Lower lobe of right lung (tissue), 2 donors: ENCODE results near the gene DTX4. TPM values are rescaled to one million over a fixed set of nuclear protein-coding genes. Genes with fewer than 3 reads are reported as not detected.
A peak's percentile ranks its signal among the peaks of the same experiment; 100 is the strongest.

Source experiments
- ATAC-seq, 2 donors: fragments of 200-7000 bp; cut with Tn5 transposase; one replicate each; pipeline ENCODE4 v1.9.1; 2020 to 2022; ENCODE audit warnings: mild to moderate bottlenecking in 2 of 2, moderate library complexity in 2 of 2
- DNase-seq: peaks from one replicate; pipeline ENCODE4 v3.0.0-alpha.2; 2020
- H3K27ac ChIP-seq: fragments of 200-600 bp; one replicate; pipeline ENCODE4 v1.8.0; 2022
- H3K27me3 ChIP-seq: fragments of 200-600 bp; one replicate; pipeline ENCODE4 v1.8.0; 2022; ENCODE audit warnings: low read depth
- H3K36me3 ChIP-seq: fragments of 200-600 bp; one replicate; pipeline ENCODE4 v1.8.0; 2022; ENCODE audit warnings: mild to moderate bottlenecking
- H3K4me1 ChIP-seq: fragments of 200-600 bp; one replicate; pipeline ENCODE4 v1.8.0; 2022
- H3K4me3 ChIP-seq: fragments of 200-600 bp; one replicate; pipeline ENCODE4 v1.8.0; 2022; ENCODE audit warnings: mild to moderate bottlenecking
- H3K9me3 ChIP-seq: fragments of 200-600 bp; one replicate; pipeline ENCODE4 v1.8.0; 2022
- intact Hi-C: fragments of 100-400 bp; cut with DNase I; formaldehyde crosslinking; loops from one replicate; pipeline ENCODE4 v1.11.0; 2022
- total RNA-seq: library from RNA; stranded (reverse); fragmentation: NEBNext Ultra II Directional; extraction: Animal tissue kit (Norgen Biotek cat#: 25700); gene quantifications from one replicate; pipeline ENCODE4 v1.2.1, GENCODE V29; 2021
- TF ChIP-seq, protein P1 (sequence below): fragments of 200-600 bp; IDR thresholded peaks from one replicate; pipeline ENCODE4 v1.8.0; 2022; ENCODE audit warnings: antibody characterized with exemption, mild to moderate bottlenecking
- donor health status: DM: no; HTN: yes; CAD: no; lungs with severe emphysema.

DTX4 gene
- total RNA-seq, 1 donor from 2014 or later = 51.7 TPM

DNA sequence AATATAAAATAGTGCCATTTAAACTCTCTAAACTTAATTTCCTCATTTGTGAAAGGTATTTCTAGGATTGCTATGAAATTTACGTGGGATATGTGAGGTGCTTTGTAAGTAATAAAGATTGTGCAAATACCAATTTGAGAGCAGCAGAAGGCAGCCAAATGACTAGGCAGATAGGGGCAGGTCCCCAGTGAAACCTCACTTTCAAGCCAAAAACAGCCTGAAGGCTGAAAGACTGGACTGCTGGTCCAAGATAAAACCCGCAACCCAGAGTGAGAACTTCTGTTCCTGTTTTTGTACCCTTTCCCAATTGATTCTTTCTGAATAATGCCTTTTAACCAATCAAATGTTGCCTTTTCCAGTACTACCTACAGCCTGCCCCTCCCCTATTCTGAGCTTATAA is 7.2 kb downstream of the DTX4 start:
- H3K36me3 ChIP-seq = peaks cover 15% of the 10 kb centered on the region
- no peaks in the 10 kb centered on the region for H3K9me3 ChIP-seq
- TF ChIP-seq, protein P1, sequence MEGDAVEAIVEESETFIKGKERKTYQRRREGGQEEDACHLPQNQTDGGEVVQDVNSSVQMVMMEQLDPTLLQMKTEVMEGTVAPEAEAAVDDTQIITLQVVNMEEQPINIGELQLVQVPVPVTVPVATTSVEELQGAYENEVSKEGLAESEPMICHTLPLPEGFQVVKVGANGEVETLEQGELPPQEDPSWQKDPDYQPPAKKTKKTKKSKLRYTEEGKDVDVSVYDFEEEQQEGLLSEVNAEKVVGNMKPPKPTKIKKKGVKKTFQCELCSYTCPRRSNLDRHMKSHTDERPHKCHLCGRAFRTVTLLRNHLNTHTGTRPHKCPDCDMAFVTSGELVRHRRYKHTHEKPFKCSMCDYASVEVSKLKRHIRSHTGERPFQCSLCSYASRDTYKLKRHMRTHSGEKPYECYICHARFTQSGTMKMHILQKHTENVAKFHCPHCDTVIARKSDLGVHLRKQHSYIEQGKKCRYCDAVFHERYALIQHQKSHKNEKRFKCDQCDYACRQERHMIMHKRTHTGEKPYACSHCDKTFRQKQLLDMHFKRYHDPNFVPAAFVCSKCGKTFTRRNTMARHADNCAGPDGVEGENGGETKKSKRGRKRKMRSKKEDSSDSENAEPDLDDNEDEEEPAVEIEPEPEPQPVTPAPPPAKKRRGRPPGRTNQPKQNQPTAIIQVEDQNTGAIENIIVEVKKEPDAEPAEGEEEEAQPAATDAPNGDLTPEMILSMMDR = no peak
- intact Hi-C loops = no loop called here
- H3K27ac ChIP-seq = peak overlapping the region; percentile 2
- ATAC-seq (no peak), DNase-seq (no peak)
- H3K4me3 ChIP-seq = no peak overlapping the region
- H3K27me3 ChIP-seq = no peaks in the 10 kb centered on the region
- peaks cover 52% of the 10 kb centered on the region for H3K4me1 ChIP-seq

DNA sequence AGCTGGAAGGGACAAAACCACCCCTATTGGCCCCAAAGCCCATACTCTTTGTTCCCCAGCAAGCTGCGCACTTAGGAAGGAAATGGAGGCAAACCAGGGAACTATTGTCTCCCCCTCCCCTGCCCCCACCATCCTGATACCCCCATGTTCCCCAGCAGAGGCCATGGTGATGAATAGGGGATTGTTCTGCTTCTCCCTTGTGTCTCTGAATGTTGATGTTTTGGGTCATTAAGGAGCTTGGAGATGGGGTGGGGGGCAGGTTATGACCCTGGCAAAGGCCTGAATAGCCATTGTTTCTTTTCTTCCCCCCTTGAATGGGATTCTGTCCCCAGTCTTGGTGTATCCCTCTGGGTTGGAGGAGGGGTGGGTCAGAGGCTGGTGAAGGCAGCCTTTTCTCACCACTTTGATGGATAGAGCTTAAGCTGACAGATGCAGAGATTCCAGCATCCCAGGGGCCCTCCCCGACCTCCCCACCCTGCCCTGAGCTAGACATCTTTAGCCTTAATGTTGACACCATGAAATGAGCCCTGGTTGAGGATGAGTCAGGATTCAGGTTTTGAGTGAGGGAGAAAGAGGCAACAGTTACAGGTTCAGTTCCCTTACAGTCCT is 8.3 kb downstream of the DTX4 start:
- ATAC-seq (no peak), DNase-seq (no peak)
- H3K27ac ChIP-seq = no peak overlapping the region
- H3K4me1 ChIP-seq = peaks cover 54% of the 10 kb centered on the region
- no peak overlapping the region for H3K4me3 ChIP-seq
- H3K27me3 ChIP-seq = no peaks in the 10 kb centered on the region
- no peaks in the 10 kb centered on the region for H3K9me3 ChIP-seq
- H3K36me3 ChIP-seq = peaks cover 15% of the 10 kb centered on the region
- TF ChIP-seq, protein P1 = no peak
- intact Hi-C loops = no loop called here

DNA sequence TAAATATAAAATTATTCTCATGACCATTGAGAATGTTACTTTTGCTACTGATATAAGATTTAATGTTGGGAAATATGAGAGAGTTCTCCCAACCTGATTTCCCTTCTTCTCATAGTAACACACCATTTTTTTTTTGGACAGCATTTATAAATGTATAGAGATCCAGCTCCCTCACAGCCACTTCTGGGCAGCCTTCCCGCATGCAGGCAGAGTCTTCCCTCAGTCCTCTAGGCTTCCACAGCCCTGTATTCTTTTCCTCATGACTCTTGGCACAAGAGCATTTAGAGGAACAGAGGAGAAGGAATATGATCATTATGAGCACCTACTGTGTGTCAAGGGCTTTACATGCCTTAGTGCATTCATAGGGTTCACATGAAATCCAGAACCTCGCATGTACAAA is 9.0 kb downstream of the DTX4 start:
- H3K4me3 ChIP-seq = no peak overlapping the region
- peaks cover 54% of the 10 kb centered on the region for H3K4me1 ChIP-seq
- intact Hi-C loops = no loop called here
- no peak for DNase-seq
- ATAC-seq = no peak
- H3K9me3 ChIP-seq = no peaks in the 10 kb centered on the region
- no peaks in the 10 kb centered on the region for H3K27me3 ChIP-seq
- peaks cover 15% of the 10 kb centered on the region for H3K36me3 ChIP-seq
- no peak overlapping the region for H3K27ac ChIP-seq
- TF ChIP-seq, protein P1 = no peak

DNA sequence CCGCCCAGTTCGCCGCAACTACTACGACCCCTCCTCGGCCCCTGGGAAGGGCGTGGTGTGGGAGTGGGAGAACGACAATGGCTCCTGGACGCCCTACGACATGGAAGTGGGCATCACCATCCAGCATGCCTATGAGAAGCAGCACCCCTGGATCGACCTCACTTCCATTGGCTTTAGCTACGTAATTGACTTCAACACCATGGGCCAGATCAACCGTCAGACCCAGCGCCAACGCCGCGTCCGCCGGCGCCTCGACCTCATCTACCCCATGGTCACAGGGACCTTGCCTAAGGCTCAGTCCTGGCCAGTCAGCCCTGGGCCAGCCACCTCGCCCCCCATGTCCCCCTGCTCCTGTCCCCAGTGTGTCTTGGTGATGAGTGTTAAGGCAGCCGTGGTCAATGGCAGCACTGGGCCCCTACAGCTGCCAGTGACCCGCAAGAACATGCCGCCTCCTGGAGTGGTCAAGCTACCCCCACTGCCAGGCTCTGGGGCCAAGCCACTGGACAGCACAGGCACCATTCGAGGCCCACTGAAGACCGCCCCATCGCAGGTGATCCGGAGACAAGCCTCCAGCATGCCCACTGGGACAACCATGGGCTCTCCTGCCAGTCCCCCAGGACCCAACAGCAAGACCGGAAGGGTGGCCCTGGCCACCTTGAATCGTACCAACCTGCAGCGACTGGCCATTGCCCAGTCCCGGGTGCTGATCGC is 10.0 kb downstream of the DTX4 start:
- Histone ChIP-seq H3K36me3 (peaks cover 15% of the 10 kb centered on the region), H3K27me3 (no peaks in the 10 kb centered on the region), H3K27ac (no peak overlapping the region), H3K9me3 (no peaks in the 10 kb centered on the region), H3K4me3 (no peak overlapping the region), H3K4me1 (peaks cover 60% of the 10 kb centered on the region)
- ATAC-seq = no peak
- TF ChIP-seq, protein P1 = no peak
- intact Hi-C loops = no loop called here
- DNase-seq = no peak

DNA sequence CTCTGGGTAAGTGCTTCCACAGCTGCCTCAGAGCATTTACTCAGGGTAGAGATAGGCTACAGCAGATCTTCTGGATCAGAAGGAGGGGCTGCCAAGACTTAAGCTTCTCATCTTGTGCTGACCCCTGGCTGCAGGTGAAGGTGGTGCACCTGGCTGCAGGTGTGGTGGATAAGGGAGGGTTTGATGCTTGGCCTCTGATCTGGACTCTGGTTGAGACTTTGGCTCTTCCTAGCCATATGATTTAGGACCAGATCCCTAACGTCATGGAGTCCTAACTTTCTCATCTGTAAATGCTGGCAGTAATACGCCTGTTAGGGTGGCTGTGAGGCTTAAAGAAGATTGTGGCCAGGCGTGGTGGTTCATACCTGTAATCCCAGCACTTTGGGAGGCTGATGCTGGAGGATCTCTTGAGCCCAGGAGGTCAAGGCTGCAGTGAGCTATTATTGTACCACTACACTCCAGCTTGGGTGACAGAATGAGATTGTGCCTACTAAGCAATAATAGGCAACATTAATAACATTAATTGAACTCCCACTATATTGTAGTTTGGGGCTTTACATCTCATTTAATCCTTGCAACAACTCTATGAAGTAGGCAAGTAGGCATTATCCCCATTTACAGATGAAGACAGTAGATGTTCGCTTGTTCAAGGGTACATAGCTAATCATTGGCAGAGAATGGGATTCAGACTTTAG is 10.7 kb downstream of the DTX4 start:
- H3K4me1 ChIP-seq = peaks cover 67% of the 10 kb centered on the region
- intact Hi-C loops = no loop called here
- no peaks in the 10 kb centered on the region for H3K9me3 ChIP-seq
- ATAC-seq (no peak), DNase-seq (no peak)
- no peak overlapping the region for H3K27ac ChIP-seq
- H3K27me3 ChIP-seq = no peaks in the 10 kb centered on the region
- peaks cover 15% of the 10 kb centered on the region for H3K36me3 ChIP-seq
- TF ChIP-seq, protein P1 = peak; percentile 40
- no peak overlapping the region for H3K4me3 ChIP-seq
